Measurements from ENCODE around the gene RAB10.
"Not testable (repeated sequence)": the region's sequence is repeated elsewhere in the genome, so short reads cannot be mapped to it uniquely, and the experiment has no call there.

The RAB10 gene

DNA sequence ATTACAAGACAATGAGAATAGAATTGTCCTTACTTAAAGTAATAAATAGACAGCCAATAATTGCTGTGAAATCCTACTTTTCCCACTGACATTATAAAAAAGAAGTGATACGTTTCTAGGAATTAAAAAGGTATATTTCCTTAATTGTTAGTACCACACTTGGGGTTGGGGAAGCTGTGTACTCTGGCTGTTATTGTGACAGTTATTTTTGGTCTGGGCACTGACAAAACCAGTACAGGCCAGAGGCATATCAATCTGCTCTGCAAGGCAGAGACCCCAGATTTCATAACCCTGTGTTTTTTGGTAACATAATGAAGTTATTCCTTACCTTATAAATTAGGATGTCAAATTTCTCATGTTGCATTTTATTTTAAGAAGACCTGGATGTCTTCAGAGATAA is 66.5 kb downstream of the RAB10 start:
- DNase-seq = no peak

DNA sequence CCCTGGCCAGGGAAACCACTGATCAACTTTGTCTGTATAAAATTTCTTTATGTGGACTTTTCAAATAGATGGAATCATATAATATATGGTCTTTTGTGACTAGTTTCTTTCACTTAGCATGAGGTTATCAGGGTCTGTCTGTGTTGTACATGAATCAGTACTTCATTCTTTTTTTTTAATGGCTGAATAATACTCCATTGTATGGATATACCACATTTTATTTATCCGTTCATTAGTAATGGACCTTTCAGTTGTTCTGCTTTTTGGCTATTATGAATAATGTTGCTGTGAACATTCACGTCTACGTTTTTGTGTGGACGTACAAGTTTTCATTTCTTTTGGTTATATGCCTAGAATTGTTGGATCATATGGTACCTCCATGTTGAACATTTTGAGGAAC is 69.9 kb downstream of the RAB10 start:
- DNase-seq = no peak

DNA sequence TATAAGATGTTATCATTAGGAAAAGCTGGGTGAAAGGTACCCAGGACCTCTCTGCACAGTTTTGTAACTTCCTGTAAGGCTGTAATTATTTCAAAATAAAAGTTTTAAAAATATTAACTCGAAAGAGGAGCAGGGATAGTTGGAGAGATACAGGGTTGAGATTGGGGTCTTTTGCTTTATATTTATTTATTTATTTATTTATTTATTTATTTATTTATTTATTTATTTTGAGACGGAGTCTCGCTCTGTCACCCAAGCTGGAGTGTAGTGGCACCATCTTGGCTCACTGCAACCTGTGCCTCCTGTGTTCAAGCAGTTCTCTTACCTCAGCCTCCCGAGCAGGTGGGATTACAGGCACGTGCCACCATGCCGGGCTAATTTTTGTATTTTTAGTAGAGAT is 74.8 kb downstream of the RAB10 start:
- not testable (repeated sequence) for DNase-seq

DNA sequence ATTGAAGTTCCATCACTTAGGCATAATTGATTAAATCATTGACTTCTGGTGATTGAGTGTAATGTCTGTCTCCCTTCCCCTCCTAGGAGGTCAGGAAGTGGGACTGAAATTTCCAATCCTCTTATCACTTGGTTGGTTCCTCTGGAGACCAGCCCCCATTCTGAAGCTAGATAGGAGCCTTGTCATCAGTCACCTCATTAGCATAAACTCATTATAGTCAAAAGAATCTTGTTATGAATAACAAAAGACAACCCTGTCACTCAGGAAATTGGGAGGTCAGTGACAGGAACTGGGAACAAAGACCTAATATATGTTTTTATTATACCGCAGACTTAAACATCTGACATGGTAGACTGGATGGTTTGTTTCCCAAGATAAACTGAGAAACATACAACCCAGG is 78.3 kb downstream of the RAB10 start:
- no peak for DNase-seq

DNA sequence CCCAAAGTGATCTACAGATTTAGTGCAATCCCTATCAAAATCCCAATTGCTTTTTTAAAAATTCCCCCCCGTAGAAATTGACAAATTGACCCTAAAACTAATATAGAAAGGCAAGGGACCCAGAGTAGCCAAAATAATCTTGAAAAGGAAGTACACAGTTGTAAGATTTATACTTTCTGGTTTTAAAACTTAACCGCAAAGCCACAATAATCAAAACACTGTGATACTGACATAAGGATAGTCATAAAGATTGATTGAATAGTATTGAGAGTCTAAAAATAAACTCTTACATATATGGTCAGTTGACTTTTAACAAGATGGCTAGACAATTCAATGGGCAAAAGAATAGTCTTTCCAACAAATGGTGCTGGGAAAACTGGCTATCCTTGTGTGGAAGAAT is 80.3 kb downstream of the RAB10 start:
- DNase-seq = no peak

DNA sequence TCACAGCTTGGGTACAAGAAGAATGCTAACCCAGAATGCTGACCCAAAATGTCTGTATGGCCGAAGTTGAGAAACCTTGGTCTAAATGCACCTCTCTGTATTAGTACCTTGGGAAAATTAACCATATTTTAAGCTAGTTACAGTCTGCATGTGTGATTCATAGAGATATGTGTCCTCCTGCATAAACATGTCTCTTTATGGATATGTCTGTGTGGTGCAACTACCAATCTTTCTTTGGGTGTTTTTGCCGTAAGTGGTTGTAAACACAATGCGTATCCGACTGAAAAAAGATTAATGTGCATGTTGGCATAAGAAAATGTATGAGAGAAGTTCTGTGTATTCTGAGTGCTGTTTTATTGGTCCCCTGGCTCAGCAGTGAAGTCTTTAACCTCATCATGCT is 84.8 kb downstream of the RAB10 start:
- DNase-seq = no peak

DNA sequence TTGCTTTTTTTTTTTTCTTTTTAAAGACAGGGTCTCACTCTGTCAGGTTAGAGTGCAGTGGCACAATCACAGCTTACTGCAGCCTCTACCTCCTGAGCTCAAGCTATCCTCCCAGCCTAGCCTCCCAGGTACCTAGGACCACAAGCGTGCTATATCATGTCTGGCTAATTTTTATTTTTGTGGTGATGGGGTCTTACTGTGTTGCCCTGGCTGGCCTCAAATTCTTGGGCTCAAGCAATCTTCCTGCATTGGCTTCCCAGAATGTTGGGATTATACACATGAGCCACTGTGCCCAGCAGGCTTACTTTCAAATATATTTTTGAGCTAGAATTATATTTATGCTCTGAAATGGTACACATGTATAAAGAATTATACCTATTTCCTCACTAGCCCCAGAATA is 85.6 kb downstream of the RAB10 start:
- DNase-seq = no peak

DNA sequence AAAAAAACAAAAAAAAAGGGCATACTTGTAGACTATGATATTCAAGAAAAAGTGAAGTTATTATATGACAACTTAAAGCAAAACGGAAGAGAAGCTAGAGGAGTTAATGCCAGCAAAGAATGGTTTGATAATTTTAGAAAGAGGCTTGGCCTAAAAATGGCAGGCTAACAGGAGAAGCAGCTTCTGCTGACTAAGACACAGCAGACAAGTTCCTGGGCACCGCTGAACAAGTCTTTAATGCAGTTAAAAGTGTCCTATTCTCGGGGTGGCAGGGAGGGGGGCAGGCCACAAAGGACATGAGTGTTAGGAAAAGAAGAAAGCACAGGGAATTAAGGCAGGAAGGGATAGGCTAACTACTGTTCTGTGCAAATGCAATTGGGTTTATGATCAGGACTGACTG is 88.7 kb downstream of the RAB10 start:
- DNase-seq = no peak

DNA sequence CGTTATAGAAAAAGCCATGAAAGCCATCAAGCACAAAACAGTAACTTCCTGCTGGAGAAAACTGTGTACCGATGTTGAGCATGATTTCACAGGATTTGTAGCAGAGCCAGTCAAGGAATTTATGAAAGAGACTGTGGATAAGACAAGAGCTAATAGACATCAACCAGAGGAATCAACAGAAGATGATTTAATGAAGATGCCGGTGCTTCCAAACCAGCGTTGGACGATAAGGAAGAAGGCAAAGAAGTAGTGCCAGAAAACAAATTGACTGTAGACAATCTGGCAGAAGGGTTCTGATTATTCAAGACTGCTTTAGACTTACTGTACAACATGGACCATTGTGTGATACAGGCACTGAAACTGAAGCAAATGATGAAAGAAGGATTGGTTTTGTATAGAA is 89.5 kb downstream of the RAB10 start:
- DNase-seq = no peak

DNA sequence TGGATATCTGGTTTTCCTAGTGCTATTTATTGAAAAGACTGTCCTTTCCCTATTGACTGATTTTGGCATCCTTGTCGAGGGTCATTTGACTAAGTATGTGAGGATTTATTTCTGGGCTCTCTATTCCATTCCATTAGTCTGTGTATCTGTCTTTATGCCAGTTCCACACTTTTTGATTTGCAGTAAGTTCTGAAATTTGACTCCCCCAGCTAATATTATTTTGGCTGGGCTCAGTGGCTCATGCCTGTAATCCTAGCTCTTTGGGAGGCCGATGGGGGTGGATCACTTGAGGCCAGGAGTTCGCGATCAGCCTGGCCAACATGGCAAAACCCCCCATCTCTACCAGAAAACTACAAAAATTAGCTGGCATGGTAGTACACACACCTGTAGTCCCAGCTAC is 92.2 kb downstream of the RAB10 start:
- DNase-seq = no peak

DNA sequence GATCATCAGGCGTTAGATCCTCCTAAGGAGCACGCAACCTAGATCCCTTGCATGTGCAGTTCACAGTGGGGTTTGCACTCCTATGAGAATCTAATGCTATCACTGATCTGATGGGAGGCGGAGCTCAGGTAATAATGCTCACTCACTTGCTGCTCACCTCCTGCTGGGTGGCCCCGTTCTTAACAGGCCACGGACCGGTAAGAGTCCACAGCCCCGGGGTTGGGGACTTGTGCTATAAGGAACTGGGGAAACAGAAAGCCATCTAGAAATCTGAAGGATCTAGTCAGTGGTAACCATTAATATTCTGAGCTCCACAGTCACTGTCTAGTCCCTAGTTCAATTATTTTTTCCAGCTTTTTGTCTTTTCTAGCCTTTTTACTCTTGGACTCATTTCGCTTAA is 94.3 kb downstream of the RAB10 start:
- no peak for DNase-seq

DNA sequence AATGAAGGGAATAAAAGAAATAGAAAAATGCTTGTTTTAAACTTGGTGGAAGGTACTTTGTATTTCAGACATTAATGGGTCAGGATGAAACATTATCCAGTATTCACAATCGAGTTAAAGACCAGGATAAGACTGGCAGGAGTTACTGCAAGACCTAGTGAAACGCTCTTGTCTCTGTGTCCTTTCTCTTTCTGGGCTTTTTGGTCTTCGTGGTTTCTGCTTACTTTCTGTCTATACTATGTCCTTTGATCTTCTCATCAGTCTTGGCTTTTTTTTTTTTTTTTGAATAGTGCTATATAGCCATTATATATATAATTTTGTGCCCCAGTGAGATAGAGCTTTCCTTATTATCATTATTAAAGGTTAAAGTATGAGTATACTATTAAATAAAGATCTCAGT is 96.9 kb downstream of the RAB10 start:
- no peak for DNase-seq

DNA sequence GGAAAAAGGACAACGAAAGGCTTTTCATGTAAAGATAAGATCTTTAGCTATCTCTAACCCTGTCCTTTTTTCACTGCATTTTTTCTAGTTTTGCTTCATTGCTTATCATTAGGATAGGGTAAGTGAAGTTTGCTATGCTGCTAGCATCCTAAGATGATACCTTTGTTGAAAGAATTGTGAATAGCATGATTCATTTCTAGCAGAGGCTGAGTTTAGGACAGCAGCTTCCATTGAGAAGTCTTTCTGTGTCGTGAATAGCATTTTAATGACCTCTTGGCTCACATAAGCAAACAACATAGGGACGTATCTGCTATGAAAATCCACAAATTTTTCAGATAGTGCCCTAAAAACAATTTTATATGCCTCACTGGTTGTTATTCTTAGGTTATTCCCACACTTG is 102.6 kb downstream of the RAB10 start:
- no peak for DNase-seq

DNA sequence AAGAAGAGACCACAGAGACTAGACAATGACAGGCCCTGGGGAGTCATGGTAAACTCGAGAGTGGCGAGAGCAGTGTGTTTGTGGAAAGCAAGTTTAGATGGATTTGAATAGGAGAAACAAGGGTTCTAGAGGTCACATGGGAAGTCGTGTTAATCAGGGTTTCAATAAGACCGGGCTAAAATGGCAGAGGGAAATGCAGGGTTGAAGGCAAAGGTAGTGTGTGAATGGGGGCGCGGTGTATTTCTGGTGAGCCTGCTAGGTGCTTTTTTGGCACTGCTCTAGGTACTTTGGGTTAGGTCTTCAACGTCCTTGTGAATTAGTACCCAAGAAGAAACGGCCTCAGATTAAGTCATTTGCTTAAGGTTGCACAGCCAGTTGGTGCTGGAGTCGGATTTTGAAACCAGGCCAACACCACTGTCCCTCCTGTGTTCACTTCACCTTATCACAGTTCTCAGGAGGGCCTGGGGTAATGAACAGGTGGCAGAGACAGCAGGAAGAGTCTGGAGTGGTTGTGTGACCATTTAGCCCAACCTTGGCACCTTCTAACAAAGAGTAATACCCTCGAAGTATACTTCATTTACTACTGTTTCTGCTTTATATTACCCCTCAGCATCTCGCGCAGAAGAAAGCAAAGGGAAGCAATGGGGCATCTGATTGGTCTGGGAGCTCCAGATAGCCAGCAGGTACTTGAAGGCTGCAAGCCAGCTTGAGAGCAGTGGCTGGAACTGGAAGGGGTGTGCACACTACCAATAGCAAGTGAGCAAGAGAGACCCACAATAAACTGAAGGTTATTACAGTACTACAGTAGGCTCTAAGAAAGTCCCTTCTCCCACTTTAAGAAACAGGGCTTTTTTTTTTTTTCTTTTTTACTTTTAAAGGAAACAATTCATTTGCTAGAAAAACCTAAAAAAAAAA is 105.6 kb downstream of the RAB10 start:
- DNase-seq = no peak

DNA sequence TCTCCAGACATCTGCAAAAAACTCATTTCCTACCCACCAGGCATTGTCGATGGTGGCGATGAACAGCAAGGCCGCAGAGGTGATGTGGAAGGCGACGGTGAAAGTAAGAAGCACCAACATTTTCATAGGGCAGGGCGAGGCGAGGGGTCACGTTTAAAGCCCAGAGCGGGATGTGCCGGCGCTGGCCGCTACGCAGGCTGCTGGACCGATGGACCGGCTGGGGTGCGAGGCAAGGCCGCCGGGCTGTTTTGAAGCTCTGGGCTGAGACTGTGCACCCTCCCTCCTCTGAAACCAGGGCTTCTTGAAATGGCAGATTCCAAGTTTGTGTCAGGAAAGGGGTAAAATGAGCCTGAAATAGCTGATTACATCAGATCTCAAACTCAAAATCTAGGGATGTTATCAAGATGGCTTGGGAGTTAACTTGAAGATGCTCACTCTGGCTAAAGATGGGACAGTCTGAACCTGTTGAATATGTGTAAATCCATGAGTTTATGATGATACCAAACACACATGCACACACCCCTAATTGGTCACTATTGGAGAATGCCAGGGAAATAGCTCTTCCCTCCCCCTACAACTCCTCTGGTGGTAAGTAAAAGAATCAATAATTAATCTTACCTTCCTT is 107.4 kb downstream of the RAB10 start:
- DNase-seq = no peak

DNA sequence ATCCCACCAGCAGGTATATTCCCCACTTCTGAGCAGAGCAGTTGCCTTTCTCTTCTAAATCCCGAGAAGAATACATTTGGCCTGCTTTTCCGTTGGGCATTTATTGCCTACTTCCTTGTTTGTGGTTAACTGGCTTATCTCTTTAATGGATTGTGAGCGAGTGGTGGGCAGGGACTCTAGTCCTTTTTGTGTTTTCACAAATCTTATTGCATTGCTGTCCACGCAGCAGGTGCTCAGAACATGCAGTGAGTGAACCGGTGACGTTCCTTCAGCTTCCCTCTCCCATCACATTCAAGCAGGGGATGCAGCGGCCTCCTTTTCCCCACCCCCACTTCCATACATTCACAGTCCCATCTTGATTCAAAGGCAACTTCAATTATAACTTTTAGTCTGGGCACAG is 110.1 kb downstream of the RAB10 start:
- no peak for DNase-seq

DNA sequence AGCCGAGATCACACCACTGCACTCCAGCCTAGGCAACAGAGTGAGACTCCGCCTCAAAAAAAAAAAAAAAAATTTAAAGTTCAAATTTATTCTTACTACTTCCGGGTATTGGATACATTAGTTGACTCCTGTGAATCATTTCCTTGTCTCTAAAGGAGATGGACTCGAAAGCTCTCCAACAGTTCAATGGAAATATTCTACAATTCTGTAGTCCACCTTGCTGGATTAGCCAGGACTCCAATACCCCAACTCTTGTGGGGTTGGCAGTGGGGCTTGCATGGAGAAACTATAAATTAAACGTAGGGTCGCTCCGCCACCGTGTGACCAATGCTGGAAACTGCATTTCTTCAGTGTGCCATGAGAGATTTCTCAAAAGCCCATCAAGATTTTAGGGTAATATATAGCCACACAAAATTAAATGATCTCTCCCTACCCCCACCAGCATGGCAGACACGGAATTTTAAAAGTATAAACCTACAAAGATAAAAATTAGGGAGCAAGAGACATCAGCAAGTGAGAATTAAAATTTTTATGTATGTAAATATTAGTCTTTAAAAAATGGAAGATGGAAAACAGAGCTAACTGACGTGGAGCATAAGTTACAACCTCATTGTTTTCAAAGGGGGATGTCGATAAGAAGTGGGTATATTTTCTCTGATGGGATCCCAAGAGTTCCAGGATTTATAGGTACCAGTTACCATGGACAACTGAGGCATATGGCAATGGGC is 111.2 kb downstream of the RAB10 start:
- peak; percentile 5 for DNase-seq

DNA sequence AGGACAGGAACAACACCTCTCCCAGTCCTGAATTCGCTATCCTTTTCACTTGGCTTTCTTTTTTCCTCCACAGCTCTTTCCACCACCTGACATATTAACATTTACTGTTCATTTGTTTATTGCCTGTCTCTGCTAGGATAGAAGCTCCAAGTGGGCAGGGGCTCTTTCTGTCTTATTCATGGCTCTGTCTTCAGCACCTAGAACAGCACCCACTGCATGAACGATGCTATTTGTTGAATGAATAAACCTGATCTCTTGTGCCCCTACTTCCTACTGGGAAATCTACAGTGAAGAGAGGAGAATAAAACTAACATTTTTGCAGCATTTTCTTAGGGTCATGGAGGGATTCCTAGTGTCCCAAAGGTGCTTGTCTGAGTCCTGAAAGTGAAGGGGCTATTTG is 114.6 kb downstream of the RAB10 start:
- DNase-seq = no peak

DNA sequence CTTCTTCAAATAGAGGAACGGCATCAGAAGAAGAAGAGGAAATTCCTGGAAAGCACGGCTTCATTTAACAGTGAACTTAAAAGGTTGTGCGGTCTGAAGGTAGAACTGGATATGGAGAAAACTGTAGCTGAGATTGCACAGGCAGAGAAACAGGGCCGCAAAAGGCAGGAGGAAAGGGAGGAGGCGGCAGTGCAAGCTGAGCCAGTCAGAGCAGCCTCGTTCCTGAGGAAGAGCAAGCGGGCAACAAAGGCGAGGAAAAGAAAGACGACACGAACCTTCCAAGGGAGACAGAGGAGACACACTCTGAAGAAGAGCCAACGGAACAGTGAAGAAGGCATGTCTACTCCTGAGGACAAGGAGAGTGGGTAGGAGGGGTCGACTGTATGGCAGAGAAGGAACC is 116.4 kb downstream of the RAB10 start:
- DNase-seq = no peak

DNA sequence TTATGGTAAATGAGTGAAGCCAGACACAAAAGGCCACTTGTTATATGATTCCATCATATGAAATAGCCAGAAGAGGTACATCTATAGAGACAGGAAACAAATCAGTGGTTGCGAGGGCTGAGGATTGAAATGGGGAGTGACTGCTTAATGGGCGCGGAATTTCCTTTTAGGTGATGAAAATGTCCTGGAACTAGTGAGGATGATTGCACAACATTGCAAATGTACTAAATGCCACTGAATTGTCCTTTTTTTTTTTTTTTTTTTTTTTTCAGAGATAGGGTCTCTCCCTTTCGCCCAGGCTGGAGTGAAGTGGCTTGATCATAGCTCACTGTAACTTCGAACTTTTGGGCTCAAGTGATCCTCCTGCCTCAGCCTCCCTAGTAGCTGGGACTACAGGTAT is 123.7 kb downstream of the RAB10 start:
- no peak for DNase-seq

DNA sequence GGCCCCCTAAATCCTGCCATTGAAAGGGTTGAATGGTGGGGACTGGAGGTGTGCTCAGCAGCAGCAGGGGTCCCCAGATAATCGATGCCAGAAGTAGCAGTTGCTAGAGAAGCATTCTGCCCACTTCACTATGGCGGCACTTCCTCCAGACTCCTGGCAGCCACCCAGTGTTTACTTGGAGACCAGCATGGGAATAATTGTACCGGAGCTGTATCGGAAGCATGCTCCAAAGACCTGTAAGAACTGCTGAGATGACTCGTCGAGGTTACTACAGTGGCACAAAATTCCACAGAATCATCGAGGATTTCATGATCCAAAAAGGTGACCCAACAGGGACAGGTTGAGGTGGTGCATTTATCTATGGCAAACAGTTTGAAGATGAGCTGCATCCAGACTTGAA is 128.0 kb downstream of the RAB10 start:
- no peak for DNase-seq

DNA sequence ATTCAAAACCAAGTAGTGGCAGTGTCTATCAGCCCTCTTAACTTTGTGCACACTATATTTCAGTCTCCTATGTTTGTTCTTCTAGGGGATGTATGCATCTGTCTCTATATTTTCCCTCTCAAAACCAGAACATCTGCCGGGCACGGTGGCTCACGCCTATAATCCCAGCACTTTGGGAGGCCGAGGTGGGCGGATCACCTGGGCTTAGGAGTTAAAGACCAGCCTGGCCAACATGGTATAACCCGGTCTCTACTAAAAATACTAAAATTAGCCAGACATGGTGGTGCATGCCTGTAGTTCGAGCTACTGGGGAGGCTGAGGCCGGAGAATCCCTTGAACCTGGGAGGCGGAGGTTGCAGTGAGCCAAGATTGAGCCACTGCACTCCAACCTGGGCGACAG is 129.1 kb downstream of the RAB10 start:
- no peak for DNase-seq

DNA sequence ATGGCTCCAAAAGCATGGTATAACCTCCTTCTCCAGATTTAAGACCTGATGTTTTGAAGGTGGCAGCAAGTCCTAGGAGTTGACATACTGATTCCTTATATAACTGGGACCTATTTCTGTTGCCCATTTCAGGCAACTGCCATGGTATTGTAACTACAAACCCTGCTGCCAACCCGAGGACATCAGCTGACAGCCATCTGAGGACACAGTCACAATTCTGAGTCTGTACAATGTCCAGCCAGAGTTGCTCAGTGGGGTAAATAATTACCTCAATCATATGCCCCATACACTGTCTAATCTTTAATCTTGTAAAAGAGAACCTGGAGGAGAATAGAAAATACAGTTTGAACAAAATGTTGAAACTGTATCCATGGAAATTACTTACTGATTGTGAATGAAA is 130.3 kb downstream of the RAB10 start:
- no peak for DNase-seq

DNA sequence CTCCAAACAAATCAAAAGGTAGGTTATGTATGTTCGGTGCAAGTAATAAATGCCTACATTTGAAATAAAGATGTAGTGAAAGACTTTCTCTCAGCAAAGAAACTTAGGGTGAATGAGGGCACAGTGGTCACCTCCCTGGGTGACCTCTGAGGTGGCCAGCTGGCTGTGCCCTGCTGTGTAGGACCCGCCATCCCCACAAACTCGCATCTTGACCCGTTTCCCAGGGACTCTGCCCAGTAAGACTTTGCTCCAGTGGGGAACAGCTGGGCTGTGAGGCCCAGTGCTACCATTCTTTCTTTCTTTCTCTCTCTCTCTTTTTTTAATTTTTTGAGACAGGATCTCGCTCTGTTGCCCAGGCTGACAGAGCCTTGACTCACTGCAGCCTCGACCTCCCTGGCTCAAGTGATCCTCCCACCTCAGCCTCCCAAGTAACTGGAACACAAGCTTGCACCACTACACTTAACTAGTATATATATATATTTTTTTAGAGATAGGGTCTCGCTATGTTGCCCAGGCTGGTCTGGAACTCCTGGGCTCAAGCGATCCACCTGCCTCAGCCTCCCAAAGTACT is 130.8 kb downstream of the RAB10 start:
- DNase-seq = no peak
